Measurements from ENCODE around the gene ZCCHC2.

The ZCCHC2 gene

DNA sequence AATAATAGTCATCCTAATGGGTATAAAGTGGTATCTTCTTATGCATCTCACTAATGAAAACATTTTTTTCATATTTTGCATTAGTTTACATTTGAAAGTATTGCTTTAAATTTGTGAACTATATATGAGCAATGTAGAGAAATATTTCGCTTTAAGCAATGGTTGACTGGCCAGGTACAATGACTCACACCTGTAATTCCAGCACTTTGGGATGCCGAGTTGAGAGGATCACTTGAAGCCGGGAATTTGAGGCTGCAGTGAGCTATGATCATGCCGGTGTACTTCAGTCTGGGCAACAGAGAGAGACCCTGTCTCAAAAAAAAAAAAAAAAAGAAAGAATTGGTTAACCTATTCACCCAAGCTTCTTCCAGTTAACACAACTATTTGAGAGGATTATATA, 15.1 kb downstream of the ZCCHC2 start:
- DNase-seq (ENCODE audit: low read depth in 2 of 2), result no peak

GRCh38 chr18:62538881-62539280, 16.1 kb downstream of the ZCCHC2 start:
- no peak for DNase-seq (ENCODE audit: low read depth in 2 of 2)

DNA sequence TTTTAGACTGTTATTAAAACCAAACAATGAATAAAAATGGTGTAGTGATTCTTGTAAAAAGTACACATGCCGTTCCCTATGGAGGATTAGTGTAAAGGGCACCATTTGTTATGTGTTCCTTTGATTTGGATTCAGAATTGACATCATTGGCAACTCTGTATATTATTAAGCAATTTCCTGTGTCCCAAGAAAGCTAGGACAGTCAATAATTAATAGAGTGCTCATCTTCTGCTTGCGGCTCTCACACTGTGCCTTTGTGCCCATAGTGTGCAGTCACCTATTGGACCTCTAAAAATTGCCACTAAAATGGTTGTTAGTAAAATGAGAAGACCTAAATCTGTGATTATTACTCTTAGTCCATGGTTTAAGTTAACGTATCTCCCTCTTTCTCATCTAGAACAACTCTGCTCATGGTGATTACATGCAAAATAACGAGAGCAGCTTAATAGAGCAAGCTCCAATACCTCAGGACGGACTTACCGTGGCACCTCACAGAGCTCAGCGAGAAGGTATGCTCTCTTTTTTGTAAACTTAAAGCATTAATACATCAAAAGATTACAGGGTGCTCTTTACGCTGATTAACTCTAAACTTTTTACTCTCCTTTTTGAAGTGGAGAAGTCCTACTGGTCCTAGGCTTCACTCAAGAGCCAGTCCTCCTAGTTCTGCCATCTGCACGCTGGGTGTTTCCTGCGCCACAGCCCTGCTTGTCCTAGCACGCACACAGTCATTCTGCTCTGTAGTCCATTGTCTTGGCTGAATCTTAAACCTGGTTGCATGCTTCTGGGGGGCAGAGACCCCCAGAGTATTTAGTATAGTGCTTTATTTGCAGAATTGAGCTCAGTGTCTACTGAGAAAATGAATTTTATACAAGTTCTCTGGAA, 16.7 kb downstream of the ZCCHC2 start:
- DNase-seq (ENCODE audit: low read depth in 2 of 2), result no peak

GRCh38 chr18:62543021-62543420, 20.2 kb downstream of the ZCCHC2 start:
- DNase-seq (ENCODE audit: low read depth in 2 of 2), result no peak

DNA sequence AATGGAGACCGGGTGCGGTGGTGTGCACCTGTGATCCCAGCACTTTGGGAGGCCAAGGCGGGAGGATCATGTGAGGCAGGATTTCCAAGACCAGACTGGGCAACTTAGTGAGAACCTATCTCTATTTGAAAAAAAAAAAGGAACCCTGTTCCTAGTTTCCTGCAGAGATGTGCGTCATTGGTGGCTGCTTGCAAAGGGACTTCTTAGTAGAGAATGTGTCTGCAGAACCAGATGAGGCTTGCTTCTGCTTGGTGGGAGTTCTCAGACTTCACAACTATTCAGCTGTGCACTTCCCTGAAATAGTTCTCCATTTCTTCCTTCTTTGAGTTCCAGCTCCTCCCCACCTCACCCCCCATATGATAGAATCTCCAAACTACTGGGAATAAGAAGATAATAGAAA, 22.3 kb downstream of the ZCCHC2 start:
- no peak for DNase-seq (ENCODE audit: low read depth in 2 of 2)

DNA sequence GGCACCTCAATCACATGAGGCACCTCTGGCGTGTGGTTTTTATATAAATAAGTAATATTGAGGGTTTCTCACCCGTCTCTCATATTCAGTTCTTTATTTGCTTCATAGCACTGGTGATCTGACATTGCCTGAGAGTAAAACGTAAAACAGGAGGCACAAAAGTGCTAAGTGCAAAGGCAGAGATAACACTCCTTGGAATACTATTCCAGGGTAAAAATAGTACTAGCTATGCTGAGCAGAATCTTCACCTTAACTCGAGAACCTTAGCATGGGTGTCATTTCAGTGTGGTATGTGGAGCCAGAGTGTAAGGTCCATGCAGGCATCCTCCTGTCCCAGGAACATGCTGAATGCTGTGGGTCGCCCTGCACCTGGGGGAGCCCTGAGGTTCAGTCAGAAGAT, 26.9 kb downstream of the ZCCHC2 start:
- DNase-seq (ENCODE audit: low read depth in 2 of 2), result no peak

- no peak for DNase-seq (ENCODE audit: low read depth in 2 of 2)
Measured at GRCh38 chr18:62550746-62551145, 27.9 kb downstream of the ZCCHC2 start.

DNA sequence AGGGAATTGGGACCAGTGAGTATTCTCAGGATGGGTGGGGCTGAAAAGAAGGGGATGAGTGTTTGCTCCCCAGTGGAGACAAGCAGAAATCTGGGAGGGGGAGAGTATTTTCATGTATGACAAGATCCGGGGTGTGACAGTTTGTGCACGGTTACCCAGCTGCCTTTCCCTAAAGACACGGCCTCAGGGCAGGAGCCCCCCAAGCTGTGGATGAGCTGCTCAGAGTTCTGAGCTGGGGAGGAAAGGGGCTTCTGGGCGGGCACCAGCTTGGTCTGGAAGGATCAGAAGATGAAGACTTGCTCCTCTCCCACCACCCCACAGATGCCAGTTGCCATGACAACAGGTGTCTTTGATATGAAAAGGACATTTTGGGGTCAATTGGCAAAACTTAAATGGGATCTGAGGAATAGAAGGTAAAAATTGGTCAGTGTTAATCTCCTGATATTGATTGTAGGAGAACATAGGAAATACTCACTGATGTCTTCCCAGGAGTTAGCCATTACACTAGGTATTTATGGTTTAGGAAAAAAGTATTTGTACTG, 29.2 kb downstream of the ZCCHC2 start:
- DNase-seq (ENCODE audit: low read depth in 2 of 2), result no peak

DNA sequence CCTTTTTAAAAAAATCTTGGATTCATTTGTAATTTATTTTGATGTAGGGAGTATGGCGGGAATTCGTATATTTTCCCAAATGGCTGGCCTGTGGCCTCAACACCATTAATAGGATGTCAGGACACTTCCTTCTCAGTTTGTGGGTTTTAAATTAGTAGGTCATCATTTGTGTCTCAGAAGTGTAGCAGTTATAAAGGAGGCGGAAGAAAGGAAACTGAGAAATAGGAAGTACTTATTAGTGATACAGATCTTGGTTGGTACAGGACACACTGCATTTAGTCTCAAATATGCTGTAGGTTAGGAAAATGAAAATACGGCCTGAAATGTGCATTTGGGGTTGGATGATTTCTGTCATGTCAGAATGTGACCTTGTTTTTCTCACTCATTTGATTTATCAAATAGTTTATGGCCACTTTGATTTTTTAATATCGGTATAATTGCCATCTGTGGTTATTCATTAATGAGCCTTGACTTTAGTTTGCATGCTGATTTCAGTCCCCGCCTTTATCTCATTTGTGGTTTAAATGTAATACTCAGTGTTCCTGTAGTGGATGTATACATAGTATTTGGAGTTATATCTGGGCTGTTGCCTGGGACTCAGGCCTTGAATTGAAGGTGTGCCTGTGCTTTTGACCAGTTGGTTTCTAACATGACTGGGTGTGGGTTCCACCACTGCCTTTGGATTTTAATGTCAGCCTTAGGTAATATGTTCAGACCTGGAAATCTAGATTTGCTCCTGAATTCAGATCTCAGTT, 31.4 kb downstream of the ZCCHC2 start:
- DNase-seq (ENCODE audit: low read depth in 2 of 2), result no peak

- no peak for DNase-seq (ENCODE audit: low read depth in 2 of 2)
Measured at GRCh38 chr18:62555135-62555534, 32.3 kb downstream of the ZCCHC2 start.

- no peak for DNase-seq (ENCODE audit: low read depth in 2 of 2)
Measured at GRCh38 chr18:62556397-62556796, 33.6 kb downstream of the ZCCHC2 start.

GRCh38 chr18:62558015-62558663, 35.3 kb downstream of the ZCCHC2 start:
- no peak for DNase-seq (ENCODE audit: low read depth in 2 of 2)

DNA sequence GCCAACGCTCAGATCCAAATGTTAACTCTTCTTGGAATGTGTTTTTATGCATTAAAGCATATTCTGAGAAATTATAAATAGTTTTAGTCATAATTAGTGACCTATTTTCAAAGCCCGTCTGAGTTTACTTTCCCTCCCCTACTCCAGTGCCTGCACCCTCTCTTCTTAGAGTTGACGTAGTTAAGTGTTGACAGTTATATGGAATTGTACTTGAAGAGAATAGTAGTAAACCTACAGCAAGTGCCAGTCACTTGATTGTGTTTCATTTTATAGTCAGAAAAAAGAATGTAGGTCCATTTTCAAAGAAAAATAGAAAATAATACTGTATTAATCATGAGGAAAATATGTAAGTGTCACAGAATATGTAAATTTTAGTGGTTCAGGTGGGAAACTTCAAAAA, 41.2 kb downstream of the ZCCHC2 start:
- no peak for DNase-seq (ENCODE audit: low read depth in 2 of 2)

- DNase-seq (ENCODE audit: low read depth in 2 of 2), result no peak
Measured at GRCh38 chr18:62566199-62566598, 43.4 kb downstream of the ZCCHC2 start.

DNA sequence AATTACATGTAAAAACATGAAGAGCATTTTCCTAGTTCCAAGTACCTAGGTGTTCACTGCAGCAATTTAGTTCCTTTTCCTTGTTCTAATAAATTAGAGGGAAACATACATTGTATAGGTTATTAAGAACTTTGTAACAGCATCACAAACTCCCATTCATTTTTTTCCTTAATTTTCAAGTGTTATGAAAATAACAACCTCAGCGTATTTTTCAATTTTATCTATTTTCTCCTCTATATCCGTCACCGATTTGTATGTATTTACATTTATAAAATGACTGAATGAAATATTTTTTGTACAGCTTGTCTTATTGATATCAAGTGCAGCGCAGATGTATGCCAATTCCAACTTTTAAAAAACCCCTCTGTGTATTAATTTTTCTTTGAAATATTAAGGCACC, 44.0 kb downstream of the ZCCHC2 start:
- no peak for DNase-seq (ENCODE audit: low read depth in 2 of 2)

- no peak for DNase-seq (ENCODE audit: low read depth in 2 of 2)
Measured at GRCh38 chr18:62569081-62569655, 46.3 kb downstream of the ZCCHC2 start.

GRCh38 chr18:62571037-62571436, 48.2 kb downstream of the ZCCHC2 start:
- DNase-seq (ENCODE audit: low read depth in 2 of 2), result no peak

- DNase-seq (ENCODE audit: low read depth in 2 of 2), result no peak
Measured at GRCh38 chr18:62571648-62572047, 48.8 kb downstream of the ZCCHC2 start.

GRCh38 chr18:62572456-62572855, 49.6 kb downstream of the ZCCHC2 start:
- no peak for DNase-seq (ENCODE audit: low read depth in 2 of 2)

- DNase-seq (ENCODE audit: low read depth in 2 of 2), result no peak
Measured at GRCh38 chr18:62574776-62575175, 52.0 kb downstream of the ZCCHC2 start.

GRCh38 chr18:62576271-62576670, 53.4 kb downstream of the ZCCHC2 start:
- DNase-seq (ENCODE audit: low read depth in 2 of 2), result no peak

All from stimulated activated CD4-positive, alpha-beta T cell treated with anti-CD3 and anti-CD28 coated beads, Interleukin-1b, Interleukin-23, amount 100 ng/mL, for 1 hour (primary cell).